ENCODE results near the gene EIF4A3.

DNA sequence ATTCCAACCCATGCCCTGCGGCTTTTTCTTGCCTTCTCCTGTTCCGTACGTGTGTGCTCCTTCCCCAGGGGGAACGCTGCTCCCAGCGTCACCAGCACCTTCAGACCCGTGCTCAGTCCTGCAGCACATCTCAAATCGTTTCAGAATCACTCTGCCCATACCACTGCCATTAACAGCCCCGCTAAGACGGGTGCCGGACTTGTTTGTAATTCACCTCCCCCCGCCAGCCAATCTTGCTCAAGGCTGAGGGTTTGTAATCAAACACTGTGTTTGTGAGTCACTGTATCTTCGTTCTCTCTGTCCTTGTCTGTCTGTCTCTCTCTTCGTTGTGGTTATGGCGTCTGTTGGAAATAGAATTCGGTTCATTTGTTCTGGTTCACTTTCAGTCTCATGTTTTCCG lies 40.2 kb upstream of the EIF4A3 start:
- TF ChIP-seq, protein P1, sequence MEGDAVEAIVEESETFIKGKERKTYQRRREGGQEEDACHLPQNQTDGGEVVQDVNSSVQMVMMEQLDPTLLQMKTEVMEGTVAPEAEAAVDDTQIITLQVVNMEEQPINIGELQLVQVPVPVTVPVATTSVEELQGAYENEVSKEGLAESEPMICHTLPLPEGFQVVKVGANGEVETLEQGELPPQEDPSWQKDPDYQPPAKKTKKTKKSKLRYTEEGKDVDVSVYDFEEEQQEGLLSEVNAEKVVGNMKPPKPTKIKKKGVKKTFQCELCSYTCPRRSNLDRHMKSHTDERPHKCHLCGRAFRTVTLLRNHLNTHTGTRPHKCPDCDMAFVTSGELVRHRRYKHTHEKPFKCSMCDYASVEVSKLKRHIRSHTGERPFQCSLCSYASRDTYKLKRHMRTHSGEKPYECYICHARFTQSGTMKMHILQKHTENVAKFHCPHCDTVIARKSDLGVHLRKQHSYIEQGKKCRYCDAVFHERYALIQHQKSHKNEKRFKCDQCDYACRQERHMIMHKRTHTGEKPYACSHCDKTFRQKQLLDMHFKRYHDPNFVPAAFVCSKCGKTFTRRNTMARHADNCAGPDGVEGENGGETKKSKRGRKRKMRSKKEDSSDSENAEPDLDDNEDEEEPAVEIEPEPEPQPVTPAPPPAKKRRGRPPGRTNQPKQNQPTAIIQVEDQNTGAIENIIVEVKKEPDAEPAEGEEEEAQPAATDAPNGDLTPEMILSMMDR (IDR thresholded peaks at IDR 0.05): no peak
- TF ChIP-seq REST (IDR thresholded peaks at IDR 0.05; ENCODE audit: insufficient read depth in 1 of 2, low read depth in 2 of 2, low read length in 1 of 2) (no peak), POLR2AphosphoS5 (IDR thresholded peaks at IDR 0.05; ENCODE audit: low read depth, low read length) (no peak), TCF7L2 (IDR thresholded peaks at IDR 0.05; ENCODE audit: low read depth, low read length) (no peak), SIN3A (IDR thresholded peaks at IDR 0.05; ENCODE audit: borderline replicate concordance, insufficient read depth, low read depth, low read length) (no peak)

Data from Panc1 (cell line).